Liver (tissue), 9 donors: ENCODE data around the gene ACTL10. TPM values are rescaled to one million over a fixed set of nuclear protein-coding genes. Genes with fewer than 3 reads are reported as not detected.

Experiments
- DNase-seq: peaks from one replicate; pipeline ENCODE4 v3.0.0-alpha.2; 2017; ENCODE audit warnings: low spot score
- H3K27ac ChIP-seq, 2 donors: one replicate each; pipeline ENCODE4 v1.7.0; 2013; ENCODE audit warnings: inconsistent platforms in 2 of 2, low read length in 2 of 2, control low read depth in 1 of 2, low read depth in 1 of 2, mild to moderate bottlenecking in 1 of 2
- H3K27me3 ChIP-seq, 4 donors: one replicate each; pipeline versions ENCODE4 v1.6.1 to v1.7.0; 2013; ENCODE audit warnings: low read length in 3 of 4, inconsistent platforms in 1 of 4, mild to moderate bottlenecking in 1 of 4, moderate library complexity in 1 of 4; ENCODE audit not compliant: control insufficient read depth in 4 of 4, insufficient read depth in 4 of 4
- H3K36me3 ChIP-seq, 4 donors: one replicate each; pipeline versions ENCODE4 v1.6.1 to v1.7.0; 2013; ENCODE audit warnings: low read length in 3 of 4, mild to moderate bottlenecking in 3 of 4, low read depth in 1 of 4, moderate library complexity in 1 of 4; ENCODE audit not compliant: control insufficient read depth in 4 of 4, insufficient read depth in 3 of 4
- H3K4me1 ChIP-seq, 4 donors: one replicate each; pipeline versions ENCODE4 v1.6.1 to v1.7.0; 2013; ENCODE audit warnings: low read length in 3 of 4, mild to moderate bottlenecking in 3 of 4, moderate library complexity in 1 of 4; ENCODE audit not compliant: control insufficient read depth in 4 of 4, insufficient read depth in 4 of 4
- H3K4me3 ChIP-seq, 3 donors: one replicate each; pipeline versions ENCODE4 v1.6.1 to v1.7.0; 2013; ENCODE audit warnings: low read length in 3 of 3, control low read depth in 1 of 3, low read depth in 1 of 3, mild to moderate bottlenecking in 1 of 3
- H3K9ac ChIP-seq, 2 donors: one replicate each; pipeline ENCODE4 v1.7.0; 2013; ENCODE audit warnings: low read length in 2 of 2, mild to moderate bottlenecking in 2 of 2, moderate library complexity in 2 of 2, control low read depth in 1 of 2, low read depth in 1 of 2
- H3K9me3 ChIP-seq, 4 donors: one replicate each; pipeline versions ENCODE4 v1.6.1 to v1.7.0; 2013; ENCODE audit warnings: low read length in 3 of 4; ENCODE audit not compliant: control insufficient read depth in 4 of 4
- EGR1 ChIP-seq, 2 donors: IDR thresholded peaks; 2 replicates each; pipeline ENCODE4 v1.6.1; 2016 to 2018; ENCODE audit warnings: antibody characterized with exemption in 2 of 2, low read depth in 2 of 2
- FOXA1 ChIP-seq: IDR thresholded peaks from 2 replicates; pipeline ENCODE4 v1.6.1; 2016; ENCODE audit warnings: antibody characterized with exemption
- FOXA2 ChIP-seq: IDR thresholded peaks from 2 replicates; pipeline ENCODE4 v1.6.1; 2016; ENCODE audit warnings: antibody characterized with exemption
- GABPA ChIP-seq, 2 donors: IDR thresholded peaks in 1 of 2; conservative IDR thresholded peaks in 1 of 2; 2 replicates each; pipeline ENCODE4 v1.6.1; 2016; ENCODE audit warnings: antibody characterized with exemption in 2 of 2, mild to moderate bottlenecking in 1 of 2, moderate library complexity in 1 of 2
- HNF4A ChIP-seq, 2 donors: conservative IDR thresholded peaks; 2 replicates each; pipeline ENCODE4 v1.6.1; 2016; ENCODE audit warnings: antibody characterized with exemption in 2 of 2, mild to moderate bottlenecking in 2 of 2
- HNF4G ChIP-seq: IDR thresholded peaks from 2 replicates; pipeline ENCODE4 v1.6.1; 2016; ENCODE audit warnings: antibody characterized with exemption
- JUND ChIP-seq, 2 donors: IDR thresholded peaks; 2 replicates each; pipeline ENCODE4 v1.6.1; 2016; ENCODE audit warnings: antibody characterized with exemption in 2 of 2
- NR2F2 ChIP-seq: IDR thresholded peaks from 2 replicates; pipeline ENCODE4 v1.6.1; 2016; ENCODE audit warnings: antibody characterized with exemption
- RAD21 ChIP-seq, 2 donors: IDR thresholded peaks; 2 replicates each; pipeline ENCODE4 v1.6.1; 2016; ENCODE audit warnings: antibody characterized with exemption in 2 of 2, mild to moderate bottlenecking in 2 of 2
- RXRA ChIP-seq, 2 donors: IDR thresholded peaks; 2 replicates each; pipeline ENCODE4 v1.6.1; 2017 to 2018; ENCODE audit warnings: antibody characterized with exemption in 2 of 2, mild to moderate bottlenecking in 1 of 2
- SP1 ChIP-seq: IDR thresholded peaks from 2 replicates; pipeline ENCODE4 v1.6.1; 2018; ENCODE audit warnings: antibody characterized with exemption, mild to moderate bottlenecking
- TAF1 ChIP-seq: conservative IDR thresholded peaks from 2 replicates; pipeline ENCODE4 v1.6.1; 2016; ENCODE audit warnings: antibody characterized with exemption, mild to moderate bottlenecking
- YY1 ChIP-seq: IDR thresholded peaks from 2 replicates; pipeline ENCODE4 v1.6.1; 2016; ENCODE audit warnings: antibody characterized with exemption, mild to moderate bottlenecking
- WGBS: extraction: QIAGEN DNeasy Blood & Tissue Kit; methylation state at CpG from one replicate; pipeline ENCODE4 v1.1.7; 2013; 5-methylcytosine and 5-hydroxymethylcytosine counted together
- polyA plus RNA-seq, 2 donors: library from polyadenylated mRNA; stranded (reverse) in 1 of 2; unstranded in 1 of 2; fragments of 200-250 nt in 1 of 2; fragments of >200 nt in 1 of 2; fragmentation: Nextera tagmentation in 1 of 2; extraction: Ambion mirVana in 1 of 2; gene quantifications; one replicate each; pipeline versions ENCODE4 v1.2.1 to v1.2.3, GENCODE V29; 2013 to 2015
- total RNA-seq, 2 donors: library from RNA; depleted of rRNA; stranded (reverse); fragments of >200 nt; gene quantifications; one replicate each; pipeline ENCODE4 v1.2.3, GENCODE V29; 2014
- TF ChIP-seq, protein P1 (sequence below): IDR thresholded peaks from 2 replicates; pipeline ENCODE4 v1.6.1; 2016; ENCODE audit warnings: antibody characterized with exemption, mild to moderate bottlenecking
- TF ChIP-seq, protein P2 (sequence below): IDR thresholded peaks from 2 replicates; pipeline ENCODE4 v1.6.1; 2016; ENCODE audit warnings: antibody characterized with exemption
- TF ChIP-seq, protein P3 (sequence below): IDR thresholded peaks from 2 replicates; pipeline ENCODE4 v1.6.1; 2016; ENCODE audit warnings: antibody characterized with exemption
- TF ChIP-seq, protein P4 (sequence below): fragments of 150-350 bp; IDR thresholded peaks from 2 replicates; pipeline ENCODE4 v1.5.1; 2017; ENCODE audit warnings: improper control_type of control experiment, low read depth, low read length; ENCODE audit not compliant: missing input control
- TF ChIP-seq, protein P5 (sequence below): IDR thresholded peaks from 2 replicates; pipeline ENCODE4 v1.6.1; 2016; ENCODE audit warnings: antibody characterized with exemption
- donor health status: healthy.
- donor health status: healthy.
- donor health status: healthy.
- donor health status: healthy.
- donor health status: healthy.

ACTL10 gene
- total and polyA plus RNA-seq, 4 donors, result 0.10 to 0.50 (median 0.35) TPM

DNA sequence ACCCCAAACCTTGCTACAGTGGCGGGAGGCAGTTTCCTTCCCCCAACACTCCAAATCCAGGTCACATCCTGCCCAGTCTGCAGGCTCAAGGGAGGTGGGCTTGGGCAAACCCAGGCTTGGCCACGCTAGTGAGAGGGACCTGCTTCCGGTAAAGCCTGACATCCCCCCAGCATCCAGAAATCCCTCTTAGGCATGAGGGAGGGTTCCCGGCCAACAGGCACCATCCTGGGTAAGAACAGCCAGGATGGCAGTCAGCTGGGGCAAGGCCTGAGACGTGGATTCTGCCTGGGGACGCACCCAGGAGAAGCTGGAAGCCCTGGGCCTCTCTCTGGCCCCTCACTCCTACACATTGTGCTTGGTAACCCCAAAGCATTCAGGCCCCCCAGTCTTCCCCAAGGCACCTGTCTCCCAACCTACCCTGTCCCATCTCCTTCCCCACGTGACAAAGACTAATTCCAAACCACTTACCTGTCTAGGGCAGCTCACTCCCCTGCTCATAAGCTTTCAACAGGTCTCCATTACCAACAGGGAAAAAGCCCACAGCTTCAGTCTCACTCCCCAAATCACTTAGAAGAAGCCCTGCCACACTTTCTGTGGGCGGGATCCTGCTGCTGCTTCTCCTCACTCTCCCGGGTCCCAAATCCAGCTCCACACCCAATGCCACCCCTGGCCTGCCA, 2.5 kb upstream of the ACTL10 start (continued):
- TF ChIP-seq, protein P1, sequence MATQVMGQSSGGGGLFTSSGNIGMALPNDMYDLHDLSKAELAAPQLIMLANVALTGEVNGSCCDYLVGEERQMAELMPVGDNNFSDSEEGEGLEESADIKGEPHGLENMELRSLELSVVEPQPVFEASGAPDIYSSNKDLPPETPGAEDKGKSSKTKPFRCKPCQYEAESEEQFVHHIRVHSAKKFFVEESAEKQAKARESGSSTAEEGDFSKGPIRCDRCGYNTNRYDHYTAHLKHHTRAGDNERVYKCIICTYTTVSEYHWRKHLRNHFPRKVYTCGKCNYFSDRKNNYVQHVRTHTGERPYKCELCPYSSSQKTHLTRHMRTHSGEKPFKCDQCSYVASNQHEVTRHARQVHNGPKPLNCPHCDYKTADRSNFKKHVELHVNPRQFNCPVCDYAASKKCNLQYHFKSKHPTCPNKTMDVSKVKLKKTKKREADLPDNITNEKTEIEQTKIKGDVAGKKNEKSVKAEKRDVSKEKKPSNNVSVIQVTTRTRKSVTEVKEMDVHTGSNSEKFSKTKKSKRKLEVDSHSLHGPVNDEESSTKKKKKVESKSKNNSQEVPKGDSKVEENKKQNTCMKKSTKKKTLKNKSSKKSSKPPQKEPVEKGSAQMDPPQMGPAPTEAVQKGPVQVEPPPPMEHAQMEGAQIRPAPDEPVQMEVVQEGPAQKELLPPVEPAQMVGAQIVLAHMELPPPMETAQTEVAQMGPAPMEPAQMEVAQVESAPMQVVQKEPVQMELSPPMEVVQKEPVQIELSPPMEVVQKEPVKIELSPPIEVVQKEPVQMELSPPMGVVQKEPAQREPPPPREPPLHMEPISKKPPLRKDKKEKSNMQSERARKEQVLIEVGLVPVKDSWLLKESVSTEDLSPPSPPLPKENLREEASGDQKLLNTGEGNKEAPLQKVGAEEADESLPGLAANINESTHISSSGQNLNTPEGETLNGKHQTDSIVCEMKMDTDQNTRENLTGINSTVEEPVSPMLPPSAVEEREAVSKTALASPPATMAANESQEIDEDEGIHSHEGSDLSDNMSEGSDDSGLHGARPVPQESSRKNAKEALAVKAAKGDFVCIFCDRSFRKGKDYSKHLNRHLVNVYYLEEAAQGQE, result no peak
- TF ChIP-seq HNF4A (conservative IDR thresholded peaks at IDR 0.05) (no peak), JUND (IDR thresholded peaks at IDR 0.05) (no peak), TAF1 (no peak), YY1 (no peak)
- TF ChIP-seq, protein P2, sequence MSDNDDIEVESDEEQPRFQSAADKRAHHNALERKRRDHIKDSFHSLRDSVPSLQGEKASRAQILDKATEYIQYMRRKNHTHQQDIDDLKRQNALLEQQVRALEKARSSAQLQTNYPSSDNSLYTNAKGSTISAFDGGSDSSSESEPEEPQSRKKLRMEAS, result no peak

DNA sequence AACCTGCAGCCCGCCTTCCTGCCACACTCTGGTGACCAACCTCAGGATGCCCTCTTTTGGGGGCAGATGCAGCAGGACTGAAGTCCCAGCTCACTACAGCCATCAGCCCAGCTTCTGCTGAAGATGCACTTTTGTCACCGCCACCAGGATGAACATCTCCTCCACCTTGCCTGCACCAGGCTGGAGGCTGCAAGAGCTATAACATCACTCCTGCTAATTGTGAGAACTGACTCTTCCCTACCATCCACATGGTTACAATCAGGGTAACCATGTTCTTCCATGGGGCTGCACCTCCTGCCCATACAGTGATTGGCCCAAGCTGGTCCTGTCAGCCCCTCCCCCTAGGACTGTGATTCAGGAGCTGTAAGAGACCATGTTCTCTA, 2.0 kb upstream of the ACTL10 start:
- peaks cover 0 to 4% (median 0%) of the 10 kb centered on the region in 4 donors for H3K36me3 ChIP-seq
- H3K9me3 ChIP-seq, result no peaks in the 10 kb centered on the region
- H3K4me3 ChIP-seq, result no peak overlapping the region
- 98% methylated on average over 2 of the region's 2 CpGs for WGBS
- H3K27ac ChIP-seq, result no peak overlapping the region
- no peak overlapping the region for H3K9ac ChIP-seq
- no peaks in the 10 kb centered on the region for H3K27me3 ChIP-seq
- TF ChIP-seq, protein P3, sequence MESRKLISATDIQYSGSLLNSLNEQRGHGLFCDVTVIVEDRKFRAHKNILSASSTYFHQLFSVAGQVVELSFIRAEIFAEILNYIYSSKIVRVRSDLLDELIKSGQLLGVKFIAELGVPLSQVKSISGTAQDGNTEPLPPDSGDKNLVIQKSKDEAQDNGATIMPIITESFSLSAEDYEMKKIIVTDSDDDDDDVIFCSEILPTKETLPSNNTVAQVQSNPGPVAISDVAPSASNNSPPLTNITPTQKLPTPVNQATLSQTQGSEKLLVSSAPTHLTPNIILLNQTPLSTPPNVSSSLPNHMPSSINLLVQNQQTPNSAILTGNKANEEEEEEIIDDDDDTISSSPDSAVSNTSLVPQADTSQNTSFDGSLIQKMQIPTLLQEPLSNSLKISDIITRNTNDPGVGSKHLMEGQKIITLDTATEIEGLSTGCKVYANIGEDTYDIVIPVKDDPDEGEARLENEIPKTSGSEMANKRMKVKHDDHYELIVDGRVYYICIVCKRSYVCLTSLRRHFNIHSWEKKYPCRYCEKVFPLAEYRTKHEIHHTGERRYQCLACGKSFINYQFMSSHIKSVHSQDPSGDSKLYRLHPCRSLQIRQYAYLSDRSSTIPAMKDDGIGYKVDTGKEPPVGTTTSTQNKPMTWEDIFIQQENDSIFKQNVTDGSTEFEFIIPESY, result no peak
- TF ChIP-seq HNF4G, result no peak
- no peak for TF ChIP-seq RXRA (IDR thresholded peaks at IDR 0.05)
- TF ChIP-seq, protein P2, result no peak
- TF ChIP-seq, protein P4, sequence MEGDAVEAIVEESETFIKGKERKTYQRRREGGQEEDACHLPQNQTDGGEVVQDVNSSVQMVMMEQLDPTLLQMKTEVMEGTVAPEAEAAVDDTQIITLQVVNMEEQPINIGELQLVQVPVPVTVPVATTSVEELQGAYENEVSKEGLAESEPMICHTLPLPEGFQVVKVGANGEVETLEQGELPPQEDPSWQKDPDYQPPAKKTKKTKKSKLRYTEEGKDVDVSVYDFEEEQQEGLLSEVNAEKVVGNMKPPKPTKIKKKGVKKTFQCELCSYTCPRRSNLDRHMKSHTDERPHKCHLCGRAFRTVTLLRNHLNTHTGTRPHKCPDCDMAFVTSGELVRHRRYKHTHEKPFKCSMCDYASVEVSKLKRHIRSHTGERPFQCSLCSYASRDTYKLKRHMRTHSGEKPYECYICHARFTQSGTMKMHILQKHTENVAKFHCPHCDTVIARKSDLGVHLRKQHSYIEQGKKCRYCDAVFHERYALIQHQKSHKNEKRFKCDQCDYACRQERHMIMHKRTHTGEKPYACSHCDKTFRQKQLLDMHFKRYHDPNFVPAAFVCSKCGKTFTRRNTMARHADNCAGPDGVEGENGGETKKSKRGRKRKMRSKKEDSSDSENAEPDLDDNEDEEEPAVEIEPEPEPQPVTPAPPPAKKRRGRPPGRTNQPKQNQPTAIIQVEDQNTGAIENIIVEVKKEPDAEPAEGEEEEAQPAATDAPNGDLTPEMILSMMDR, result no peak
- TF ChIP-seq, protein P5, sequence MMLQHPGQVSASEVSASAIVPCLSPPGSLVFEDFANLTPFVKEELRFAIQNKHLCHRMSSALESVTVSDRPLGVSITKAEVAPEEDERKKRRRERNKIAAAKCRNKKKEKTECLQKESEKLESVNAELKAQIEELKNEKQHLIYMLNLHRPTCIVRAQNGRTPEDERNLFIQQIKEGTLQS, result no peak
- TF ChIP-seq EGR1 (IDR thresholded peaks at IDR 0.05; ENCODE audit: low read depth in 2 of 2), result no peak
- no peak for TF ChIP-seq GABPA (IDR thresholded peaks at IDR 0.05 in 1 of 2, conservative IDR thresholded peaks at IDR 0.05 in 1 of 2)
- no peak for TF ChIP-seq JUND (IDR thresholded peaks at IDR 0.05)
- TF ChIP-seq SP1, result no peak
- TF ChIP-seq, protein P1, result no peak
- TF ChIP-seq TAF1, result no peak
- no peak for TF ChIP-seq HNF4A (conservative IDR thresholded peaks at IDR 0.05)
- no peak for TF ChIP-seq FOXA2
- TF ChIP-seq YY1, result no peak
- TF ChIP-seq NR2F2, result no peak
- TF ChIP-seq RAD21 (IDR thresholded peaks at IDR 0.05), result no peak
- TF ChIP-seq FOXA1, result no peak
- no peak for DNase-seq
- H3K4me1 ChIP-seq, result peaks cover 3 to 43% (median 20%) of the 10 kb centered on the region in 4 donors
